Measurements from ENCODE around the gene OSGIN1.
A peak's percentile ranks its signal among the peaks of the same experiment; 100 is the strongest.
"Not testable (repeated sequence)": the region's sequence is repeated elsewhere in the genome, so short reads cannot be mapped to it uniquely, and the experiment has no call there.

Gene OSGIN1

DNA sequence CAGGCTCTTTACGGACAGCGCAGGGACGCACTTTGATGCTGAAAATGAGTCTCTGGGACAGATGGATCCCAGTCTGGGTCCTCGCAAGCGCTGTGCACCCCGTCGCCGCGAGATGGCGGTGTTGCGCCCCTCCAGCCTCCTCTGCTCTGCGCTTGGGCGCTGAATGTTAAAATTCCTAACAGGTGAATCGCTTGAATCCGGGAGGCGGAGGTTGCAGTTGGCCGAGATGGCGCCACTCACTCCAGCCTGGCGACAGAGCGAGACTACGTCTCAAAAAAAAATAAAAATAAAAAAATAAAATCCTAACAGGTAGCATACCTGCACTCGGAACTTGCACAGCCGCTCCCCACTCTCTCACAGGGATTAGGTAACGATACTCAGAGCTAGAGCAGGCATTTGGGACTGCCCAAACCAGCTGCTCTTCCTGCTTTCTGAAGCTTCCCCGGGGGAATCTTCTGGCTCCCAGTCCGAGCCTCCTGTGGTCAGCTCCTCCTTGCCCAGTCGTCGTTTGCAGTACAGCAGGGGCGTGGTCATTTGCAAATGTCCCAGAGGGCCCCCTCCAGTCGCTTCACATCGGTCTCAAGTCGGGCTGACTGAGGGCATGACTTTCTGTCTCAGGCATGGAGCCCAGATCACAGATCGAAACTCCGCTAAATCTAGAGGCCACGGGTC is 26.2 kb upstream of the OSGIN1 start:
- DNase-seq (ENCODE audit: low read depth): peak; percentile 56

DNA sequence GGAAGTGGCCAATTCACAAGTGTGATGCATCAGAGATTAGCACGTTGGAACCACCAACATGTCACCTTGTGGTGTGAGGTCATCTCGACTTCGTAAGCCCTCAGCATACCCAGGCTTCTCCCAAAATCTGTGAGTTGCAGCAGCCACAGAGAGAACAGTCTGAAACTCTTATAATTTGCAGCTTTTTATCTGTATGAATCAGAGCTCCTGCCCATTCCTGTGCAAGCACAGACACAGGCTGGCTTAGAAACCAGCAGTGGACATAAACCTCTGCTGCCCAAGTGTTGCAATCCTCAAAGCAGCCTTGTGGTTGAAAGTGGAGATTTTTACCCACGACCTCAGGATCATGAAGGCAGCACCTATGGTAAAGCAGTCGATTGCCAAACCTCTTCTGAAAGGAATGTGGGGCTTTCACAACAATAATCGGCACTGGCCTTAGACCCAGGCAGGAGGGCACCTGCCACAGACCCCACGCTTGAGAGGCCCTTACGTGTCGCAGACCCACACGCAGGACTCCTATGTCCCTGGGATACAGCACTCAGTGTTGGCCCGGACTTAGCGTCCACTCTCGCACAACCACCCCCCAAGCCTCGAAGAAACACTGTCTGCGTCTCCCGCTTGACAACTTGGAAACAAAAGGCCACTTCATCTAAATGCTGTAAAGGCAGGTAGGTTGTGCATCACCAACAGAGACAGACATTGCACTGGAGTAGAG is 24.5 kb upstream of the OSGIN1 start:
- no peak for DNase-seq (ENCODE audit: low read depth)

DNA sequence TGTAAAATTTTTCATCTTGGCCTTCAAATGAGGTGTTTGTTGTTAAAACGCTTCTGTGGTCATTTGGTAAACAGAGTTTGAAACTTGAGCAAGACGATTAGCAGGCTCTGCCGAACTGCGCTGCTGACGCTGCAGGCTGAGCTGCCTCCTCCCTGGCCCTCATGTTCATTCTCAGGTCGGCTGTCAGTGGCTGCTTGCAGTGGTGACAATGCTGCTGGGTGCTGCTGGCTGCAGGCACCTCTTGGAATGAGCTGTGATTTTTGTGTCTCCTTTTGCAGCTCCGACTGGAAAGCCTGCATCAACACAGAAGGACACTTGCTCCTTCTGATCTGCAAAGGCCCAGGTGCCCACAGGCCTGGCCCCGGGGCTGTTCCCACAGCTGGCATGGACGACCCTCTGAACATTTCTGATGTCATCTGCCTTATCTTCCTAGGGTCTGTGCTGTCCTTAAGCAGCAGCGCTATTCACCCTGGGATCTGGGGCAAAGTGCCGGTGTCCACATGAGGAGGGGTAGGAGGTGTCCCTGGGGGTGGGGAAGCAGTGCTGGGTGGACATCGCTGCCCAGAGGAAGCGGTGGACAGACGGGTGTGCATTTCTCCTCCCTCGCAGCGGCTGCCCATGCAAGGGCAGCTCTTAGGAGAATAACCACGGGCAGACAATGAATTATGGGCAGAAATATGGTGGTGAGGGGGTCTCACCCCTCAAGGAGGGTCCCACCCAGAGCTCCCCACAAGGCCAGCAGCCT is 23.1 kb upstream of the OSGIN1 start:
- DNase-seq (ENCODE audit: low read depth): no peak

DNA sequence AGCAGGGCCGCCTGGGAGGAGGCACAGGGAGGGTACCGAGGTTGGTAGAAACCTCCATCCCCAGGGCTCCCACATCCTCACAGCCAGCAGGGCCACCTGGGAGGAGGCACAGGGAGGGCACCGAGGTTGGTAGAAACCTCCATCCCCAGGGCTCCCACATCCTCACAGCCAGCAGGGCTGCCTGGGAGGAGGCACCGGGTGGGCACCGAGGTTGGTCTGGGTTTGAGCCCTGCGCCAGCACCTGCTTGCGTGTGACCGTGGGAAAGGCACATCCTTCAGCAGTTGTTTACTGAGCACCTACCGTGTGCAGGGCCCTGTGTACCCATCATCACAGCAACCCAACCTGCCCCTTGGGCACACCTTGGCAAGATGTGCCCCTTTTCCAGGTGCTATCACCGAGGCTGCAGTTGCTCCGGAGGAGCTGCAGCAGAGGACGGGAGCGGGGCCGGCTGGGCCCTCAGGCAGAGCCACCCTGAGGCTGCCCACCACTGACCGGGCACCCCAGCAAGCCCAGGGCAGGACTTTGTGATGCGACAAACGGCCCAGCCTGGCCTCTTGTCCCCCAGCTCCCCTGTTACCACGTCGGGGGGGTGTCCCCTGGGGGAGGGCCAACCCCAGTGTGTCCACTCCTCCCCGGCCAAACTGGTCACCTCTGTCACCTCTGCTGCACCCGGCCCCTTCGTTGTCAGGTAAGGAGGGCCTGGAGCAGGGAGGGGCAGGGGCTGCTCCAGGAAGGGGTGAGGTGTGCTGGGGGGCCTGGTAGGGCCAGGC is 22.1 kb upstream of the OSGIN1 start:
- DNase-seq (ENCODE audit: low read depth): no peak

DNA sequence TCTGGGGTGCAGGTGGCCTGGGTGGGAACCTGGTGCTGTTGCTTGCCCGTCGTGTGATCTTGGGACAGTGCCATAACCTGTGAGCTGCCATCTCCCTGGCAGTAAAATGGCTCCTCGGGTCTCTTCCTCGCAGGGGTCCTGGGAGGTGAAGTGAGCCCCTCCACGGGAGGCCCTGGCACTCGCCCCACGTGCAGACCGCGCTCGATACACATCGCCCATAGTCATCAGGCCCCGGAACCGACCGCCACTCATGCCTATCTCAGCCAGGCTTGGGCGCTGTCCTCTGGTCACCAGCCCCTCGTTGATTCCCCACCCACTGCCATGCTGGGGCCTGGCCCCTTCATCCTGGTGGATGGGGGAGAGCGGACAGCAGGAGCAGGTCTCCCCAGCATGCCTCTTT is 21.5 kb upstream of the OSGIN1 start:
- DNase-seq (ENCODE audit: low read depth): no peak

DNA sequence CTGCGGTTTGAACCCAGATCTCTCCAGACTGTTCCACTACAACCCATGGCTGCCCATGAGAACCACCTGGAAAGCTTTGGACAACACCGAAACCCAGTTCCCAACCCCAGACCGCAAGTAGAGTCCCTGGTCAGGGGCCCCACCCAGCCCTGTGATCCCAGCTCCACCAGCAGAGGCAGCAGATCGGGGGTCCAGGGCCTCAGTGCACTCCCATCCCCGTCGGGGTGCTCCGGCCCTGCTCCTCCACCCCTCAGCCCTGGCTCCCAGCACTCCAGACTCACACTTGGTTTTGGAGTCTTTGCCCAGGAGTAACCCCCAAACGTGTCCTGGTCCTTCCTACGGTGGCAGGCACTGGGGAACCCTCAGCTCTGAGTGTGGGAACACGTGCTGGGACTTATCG is 20.7 kb upstream of the OSGIN1 start:
- no peak for DNase-seq (ENCODE audit: low read depth)

DNA sequence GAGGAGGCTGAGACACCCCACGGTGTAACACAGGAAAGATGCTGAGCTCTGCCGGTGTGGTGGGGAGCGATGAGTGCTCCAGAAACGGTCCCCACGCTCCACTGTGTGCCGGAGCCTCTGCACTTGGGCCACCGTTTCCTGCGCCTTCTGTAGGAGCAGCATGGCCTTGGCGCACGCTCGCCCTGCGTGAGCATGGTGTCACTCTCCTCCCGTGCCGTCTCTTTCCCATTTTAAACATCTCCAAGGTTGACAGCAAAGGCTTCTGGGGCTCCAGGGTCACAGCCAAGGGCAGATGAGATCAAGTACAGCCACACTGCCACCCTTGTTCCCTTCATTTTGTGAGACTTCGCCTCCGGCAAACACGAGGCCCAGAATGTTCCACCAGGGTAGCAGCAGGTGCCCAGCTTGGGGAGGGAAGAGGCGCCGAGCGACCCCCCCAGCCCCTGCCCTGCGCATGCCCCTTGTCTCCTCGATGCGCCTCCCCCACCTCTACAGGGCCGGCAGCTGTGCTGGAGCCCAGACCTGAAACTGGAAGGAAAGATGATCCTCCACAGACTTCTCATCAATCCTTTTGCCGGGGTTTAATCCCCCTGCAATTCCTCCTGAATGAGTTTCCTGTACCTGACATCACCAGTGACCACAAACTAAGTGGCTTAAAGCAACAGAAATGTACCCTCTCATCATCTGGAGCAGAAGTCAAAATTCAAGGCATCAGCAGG is 19.9 kb upstream of the OSGIN1 start:
- DNase-seq (ENCODE audit: low read depth): no peak

DNA sequence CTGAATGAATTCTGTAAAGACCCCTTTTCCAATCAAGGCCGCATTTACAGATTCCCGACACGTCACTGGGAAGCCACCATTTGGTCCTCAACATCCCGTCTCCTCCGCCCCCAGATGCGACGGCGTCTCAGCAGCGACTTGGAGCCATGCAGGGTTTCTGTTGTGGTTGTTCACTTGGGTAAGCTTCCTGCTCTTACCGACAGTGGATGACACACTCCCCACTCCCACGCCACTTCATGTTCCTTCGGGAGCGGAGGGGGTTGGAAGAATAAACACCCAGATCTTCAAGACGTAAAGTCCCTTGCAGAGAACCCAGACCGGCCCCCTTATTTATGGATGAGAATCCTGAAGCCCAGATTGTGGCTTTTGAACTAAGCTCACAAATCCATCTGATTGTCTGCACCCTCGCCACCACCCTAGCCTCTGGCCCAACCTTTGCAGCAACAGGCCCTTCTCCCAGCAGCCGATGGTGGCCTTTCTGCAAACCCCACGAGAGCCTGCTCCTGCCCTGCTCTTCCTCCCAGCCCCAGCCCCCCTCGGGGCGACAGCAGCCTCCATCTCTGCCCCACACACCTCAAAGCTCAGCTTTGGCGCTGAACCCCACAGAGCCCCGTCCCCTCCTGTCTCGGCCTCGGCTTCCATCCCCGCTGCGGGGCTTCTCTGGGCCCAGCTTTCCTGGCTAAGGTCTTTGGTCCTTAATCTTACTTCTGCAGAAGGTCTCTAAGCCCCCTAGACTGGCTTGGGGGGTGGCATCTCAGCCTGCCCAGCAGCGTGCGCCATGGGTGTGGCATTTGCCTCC is 19.0 kb upstream of the OSGIN1 start:
- no peak for DNase-seq (ENCODE audit: low read depth)

DNA sequence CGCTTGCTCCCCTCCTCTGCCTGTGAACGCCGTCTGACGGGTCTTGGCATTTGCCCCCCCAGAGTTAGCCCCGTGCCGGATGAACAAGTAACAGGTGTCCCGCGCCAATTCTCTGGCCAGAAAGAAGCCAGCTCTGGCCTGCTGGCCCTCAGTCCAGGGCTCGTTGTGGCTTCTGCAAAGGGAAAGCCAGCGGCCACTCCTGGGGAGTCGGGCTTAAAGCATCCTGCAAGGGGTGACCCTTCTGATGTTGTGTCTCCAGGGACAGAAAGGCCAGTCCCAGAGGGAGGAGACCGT is 18.4 kb upstream of the OSGIN1 start:
- no peak for DNase-seq (ENCODE audit: low read depth)

DNA sequence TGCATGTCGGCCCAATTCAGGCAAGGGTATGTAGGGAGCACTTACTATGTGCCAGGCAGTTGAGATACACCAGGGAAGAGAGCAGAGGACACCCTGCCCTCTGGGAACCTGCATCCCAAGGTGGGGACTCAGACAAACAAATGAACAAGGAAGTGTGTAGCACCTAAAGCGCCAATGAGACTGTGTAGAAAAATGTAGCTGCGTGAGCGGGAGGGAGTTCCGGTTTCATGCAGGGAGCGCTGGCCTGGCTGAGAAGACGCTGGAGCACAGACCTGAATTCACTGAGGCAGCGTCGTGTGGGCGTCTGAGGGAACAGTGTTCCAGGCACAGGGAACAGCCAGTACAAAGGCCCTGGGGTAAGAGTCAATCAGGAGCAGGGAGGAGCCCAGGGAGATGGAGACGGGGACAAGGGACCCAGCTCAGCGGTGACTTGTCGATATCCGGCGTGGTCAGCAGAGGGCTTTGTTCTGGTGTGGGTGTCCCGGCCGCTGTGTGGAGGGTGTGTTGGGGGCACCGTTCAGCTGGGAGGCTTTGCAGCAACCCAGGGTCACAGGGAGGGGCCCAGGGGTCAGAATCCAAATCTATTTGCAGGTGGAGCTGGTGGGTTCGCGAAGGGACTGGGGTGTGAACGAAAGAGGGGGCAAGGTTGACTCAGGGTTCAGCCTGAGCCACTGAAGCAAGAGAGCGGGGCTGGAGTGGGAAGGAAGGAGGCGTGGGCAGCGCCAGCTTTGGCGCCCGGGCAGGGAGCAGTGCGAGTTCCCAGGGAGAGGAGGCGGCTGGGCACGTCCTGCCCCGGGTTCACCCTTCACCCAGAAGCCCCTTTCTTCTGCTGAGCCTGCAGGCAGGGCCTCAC is 17.8 kb upstream of the OSGIN1 start:
- no peak for DNase-seq (ENCODE audit: low read depth)

DNA sequence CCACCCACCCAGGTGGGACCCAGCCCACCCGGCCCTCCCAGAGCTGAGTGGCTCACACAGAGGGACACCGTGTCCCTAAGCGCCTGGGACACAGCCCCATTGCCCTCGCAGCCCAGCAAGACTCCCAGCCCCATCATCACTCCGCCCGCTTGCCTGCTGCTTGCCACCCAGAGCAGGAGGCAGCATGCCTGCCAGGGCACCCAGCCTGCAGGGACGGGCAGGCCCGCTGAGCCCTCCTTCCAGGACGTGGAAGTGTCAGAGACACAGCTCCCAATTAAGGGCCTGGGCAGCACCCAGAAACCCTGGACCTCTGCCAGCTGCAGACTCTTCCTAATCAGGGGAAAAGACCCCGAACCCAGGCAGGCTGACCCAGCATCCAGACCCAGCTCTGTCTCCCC is 17.2 kb upstream of the OSGIN1 start:
- no peak for DNase-seq (ENCODE audit: low read depth)

DNA sequence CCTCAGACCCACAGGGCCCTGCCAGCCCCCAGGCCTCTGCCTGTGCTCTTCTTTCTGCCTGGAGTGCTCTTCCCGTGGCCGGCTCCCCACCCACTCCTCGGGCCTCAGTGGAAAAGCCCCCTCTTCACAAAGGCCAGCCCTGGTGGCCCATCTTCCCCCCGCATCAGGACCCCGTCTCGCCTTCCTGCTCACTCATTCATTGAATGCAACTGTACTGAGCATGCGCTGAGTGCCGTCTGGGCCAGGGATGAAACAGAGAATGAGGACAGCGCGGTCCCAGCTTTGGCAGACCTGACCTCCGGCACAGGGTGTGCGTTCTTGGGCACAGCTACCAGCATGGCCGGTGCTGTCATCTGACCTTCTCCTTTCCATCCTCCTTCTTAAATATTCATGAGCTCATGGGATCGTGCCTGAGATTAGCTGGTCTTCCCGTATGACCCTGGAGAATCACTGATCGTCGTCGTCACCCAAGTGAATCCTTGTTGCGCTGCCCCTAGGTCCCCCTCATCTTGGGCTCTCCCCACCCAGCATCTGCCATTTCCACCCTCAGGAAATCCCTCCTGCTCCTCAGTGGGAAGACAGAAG is 16.4 kb upstream of the OSGIN1 start:
- DNase-seq (ENCODE audit: low read depth): no peak

DNA sequence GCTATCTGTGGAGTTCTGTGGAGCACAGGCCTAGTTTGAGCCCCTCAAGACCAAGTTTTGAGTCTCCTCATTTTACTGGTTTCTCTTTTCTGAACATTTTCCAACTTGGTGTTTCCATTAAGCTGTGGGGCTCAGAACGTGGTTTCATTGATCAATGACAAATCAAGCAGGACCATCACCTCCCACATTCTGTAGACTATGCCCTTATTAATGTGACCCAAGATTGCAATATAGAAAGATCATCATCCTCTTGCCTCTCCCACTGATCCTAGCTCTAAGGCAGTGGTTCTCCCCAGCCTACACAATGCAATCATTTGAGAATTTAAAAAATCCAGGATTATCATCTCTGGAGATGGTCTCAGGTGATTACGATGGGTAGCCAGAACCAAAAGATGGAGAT is 15.8 kb upstream of the OSGIN1 start:
- DNase-seq (ENCODE audit: low read depth): no peak

DNA sequence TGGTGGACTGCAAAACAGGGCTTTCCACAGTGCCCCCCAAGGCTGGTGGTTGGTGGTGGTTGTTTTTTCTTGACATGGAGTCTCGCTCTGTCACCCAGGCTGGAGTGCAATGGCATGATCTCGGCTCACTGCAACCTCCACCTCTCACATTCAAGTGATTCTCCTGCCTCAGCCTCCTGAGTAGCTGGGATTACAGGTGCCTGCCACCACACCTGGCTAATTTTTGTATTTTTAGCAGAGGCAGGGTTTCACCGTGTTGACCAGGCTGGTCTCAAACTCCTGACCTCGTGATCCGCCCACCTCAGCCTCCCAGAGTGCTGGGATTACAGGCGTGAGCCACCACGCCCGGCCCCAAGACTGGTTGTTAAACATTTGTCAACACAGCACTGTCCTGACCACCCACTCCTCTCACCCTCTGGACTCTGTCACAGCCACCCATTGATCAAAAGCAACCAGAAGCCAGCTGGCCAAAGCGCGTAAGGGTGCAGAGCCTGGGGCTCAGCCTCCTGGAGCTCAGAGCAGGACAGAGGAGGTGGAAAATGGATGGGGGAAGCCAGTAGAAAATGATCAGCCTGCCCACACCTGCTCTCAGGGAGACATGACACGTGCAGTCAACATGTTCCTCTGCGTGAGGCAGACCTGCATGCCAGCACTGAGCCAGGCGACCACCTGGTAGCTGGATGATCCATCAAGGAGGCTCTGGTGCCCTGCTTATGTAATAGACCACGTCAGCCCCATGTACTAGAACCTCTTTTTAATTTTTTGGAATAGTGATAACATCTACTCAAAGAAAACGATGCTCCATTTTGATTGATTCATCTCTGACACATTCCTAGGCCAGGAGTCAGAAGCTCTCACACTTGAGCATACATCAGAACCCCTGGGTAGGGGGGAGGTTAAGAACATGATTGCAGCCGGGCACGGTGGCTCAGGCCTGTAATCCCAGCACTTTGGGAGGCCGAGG is 14.8 kb upstream of the OSGIN1 start:
- no peak for DNase-seq (ENCODE audit: low read depth)

DNA sequence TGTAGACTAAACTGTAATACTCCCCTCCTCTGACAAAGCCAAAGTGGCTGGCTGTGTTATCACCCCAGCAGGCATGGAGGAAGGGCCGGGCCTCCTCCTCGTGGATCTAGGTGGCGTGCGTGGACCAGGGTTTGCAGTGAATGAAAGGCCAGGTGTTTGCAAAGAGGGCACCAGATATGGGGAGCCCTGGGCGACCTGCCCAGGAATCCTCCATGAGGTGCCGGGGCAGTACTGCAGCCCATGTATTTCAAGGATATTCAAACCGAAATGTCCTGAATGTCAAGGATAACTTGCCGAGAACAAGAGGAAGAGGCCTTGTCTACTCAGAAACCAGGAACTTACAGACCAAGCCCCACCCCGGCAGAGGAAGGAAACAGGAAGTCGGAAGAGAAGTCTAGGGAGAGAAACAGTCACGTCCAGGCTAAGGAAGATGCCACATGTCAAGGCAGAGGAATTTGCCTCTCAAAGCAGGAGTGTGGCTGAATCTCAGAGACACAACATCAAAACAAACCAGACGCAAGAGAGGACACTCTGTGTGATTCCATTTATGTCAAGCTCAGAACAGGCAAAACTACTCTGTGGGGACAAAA is 13.7 kb upstream of the OSGIN1 start:
- DNase-seq (ENCODE audit: low read depth): no peak

DNA sequence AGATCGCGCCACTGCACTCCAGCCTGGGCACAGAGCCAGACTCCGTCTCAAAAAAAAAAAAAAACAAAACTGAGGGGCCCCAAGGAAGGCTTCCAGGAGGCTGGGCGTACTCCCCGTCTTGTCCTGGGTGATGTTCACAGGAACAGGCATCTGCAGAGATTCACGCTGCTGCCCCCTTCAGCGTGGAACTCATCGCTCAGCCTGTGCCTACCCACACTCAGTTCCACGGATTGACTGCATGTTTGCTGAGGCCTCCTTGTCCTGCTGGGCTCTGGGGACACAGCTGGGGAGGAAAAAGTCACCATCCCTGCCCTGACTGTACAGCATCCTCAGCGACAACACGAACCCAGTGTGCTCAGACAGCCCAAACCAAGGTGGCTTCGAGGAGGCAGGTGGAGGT is 12.9 kb upstream of the OSGIN1 start:
- no peak for DNase-seq (ENCODE audit: low read depth)

DNA sequence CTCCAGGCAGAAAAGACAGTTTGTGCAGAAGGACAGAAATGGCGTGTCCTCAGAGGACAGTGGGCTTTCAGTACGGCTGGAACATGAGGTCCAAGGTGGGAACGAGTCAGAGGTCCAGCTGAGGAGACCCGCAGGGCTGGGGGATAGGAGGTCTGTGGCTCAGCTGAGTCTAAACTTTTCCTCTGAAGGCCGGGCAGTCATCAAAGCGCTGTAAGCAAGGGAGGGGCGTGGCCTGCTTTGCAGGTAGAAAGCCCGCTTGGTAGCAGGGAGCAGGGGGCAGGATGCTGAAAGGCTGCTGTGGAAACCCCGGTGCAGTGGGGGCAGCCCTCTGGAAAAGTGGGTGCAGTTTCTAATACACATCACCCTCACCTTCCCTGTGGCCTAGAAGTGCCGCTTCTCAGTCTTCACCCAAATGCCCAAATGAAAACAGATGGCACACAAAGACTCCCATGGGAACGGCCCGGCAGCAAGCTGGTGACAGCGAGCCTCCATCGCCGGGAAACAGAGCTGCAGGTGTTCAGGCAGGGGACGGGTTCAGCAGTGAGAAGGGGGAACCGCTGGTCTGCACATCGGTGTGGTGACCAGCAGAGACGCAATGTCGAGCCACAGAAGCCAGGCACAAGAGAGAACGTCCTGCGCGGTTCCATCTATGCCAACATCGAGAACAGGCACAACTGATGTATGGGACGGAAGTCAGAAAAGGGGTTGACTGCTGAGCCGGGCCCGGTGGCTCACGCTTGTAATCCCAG is 12.2 kb upstream of the OSGIN1 start:
- no peak for DNase-seq (ENCODE audit: low read depth)

DNA sequence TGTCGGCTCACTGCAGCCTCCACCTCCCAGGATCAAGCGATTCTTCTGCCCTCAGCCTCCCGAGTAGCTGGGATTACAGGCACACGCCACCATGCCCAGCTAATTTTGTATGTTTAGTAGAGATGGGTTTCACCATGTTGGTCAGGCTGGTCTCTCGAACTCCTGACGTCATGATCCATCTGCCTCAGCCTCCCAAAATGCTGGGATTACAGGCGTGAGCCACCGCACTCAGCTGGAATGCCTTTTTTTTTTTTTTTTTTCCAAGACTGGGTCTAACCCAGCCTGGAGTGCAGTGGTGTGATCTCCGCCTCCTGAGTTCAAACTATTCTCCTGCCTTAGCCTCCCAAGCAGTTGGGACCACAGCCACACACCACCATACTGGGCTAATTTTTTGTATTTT is 11.5 kb upstream of the OSGIN1 start:
- DNase-seq (ENCODE audit: low read depth): not testable (repeated sequence)
